HEK293T (cell line): Measurements from ENCODE around the gene SH3PXD2A.

ENCODE experiments used
- ARNT ChIP-seq: fragments of 450-650 bp; IDR thresholded peaks from 2 replicates; pipeline ENCODE4 v1.6.1; 2017; ENCODE audit warnings: mild to moderate bottlenecking
- BHLHE40 ChIP-seq: fragments of 450-650 bp; IDR thresholded peaks from 2 replicates; pipeline ENCODE4 v1.6.1; 2016; ENCODE audit warnings: mild to moderate bottlenecking, moderate library complexity, borderline replicate concordance
- CTBP1 ChIP-seq: fragments of 450-650 bp; IDR thresholded peaks from 2 replicates; pipeline ENCODE4 v1.6.1; 2016; ENCODE audit warnings: borderline replicate concordance
- ELF4 ChIP-seq: fragments of 450-650 bp; IDR thresholded peaks from 2 replicates; pipeline ENCODE4 v1.6.1; 2017; ENCODE audit warnings: antibody characterized with exemption
- FOXA1 ChIP-seq: fragments of 450-650 bp; IDR thresholded peaks from 2 replicates; pipeline ENCODE4 v1.6.1; 2016; ENCODE audit warnings: mild to moderate bottlenecking
- FOXK2 ChIP-seq: fragments of 450-650 bp; IDR thresholded peaks from 2 replicates; pipeline ENCODE4 v1.6.1; 2016; ENCODE audit warnings: mild to moderate bottlenecking
- FOXM1 ChIP-seq: fragments of 450-650 bp; IDR thresholded peaks from 2 replicates; pipeline ENCODE4 v1.6.1; 2017; ENCODE audit warnings: mild to moderate bottlenecking, borderline replicate concordance
- L3MBTL2 ChIP-seq: fragments of 450-650 bp; conservative IDR thresholded peaks from 2 replicates; pipeline ENCODE4 v1.6.1; 2016; ENCODE audit warnings: mild to moderate bottlenecking
- LEF1 ChIP-seq: fragments of 450-650 bp; IDR thresholded peaks from 2 replicates; pipeline ENCODE4 v1.6.1; 2017; ENCODE audit warnings: mild to moderate bottlenecking, borderline replicate concordance
- NFRKB ChIP-seq: fragments of 450-650 bp; IDR thresholded peaks from 2 replicates; pipeline ENCODE4 v1.6.1; 2016; ENCODE audit warnings: mild to moderate bottlenecking, moderate library complexity
- SP1 ChIP-seq: fragments of 450-650 bp; IDR thresholded peaks from 2 replicates; pipeline ENCODE4 v1.6.1; 2017
- SUZ12 ChIP-seq: fragments of 450-650 bp; IDR thresholded peaks from 2 replicates; pipeline ENCODE4 v1.6.1; 2016; ENCODE audit warnings: mild to moderate bottlenecking
- TARDBP ChIP-seq: fragments of 450-650 bp; IDR thresholded peaks from 2 replicates; pipeline ENCODE4 v1.6.1; 2016
- ZNF384 ChIP-seq: fragments of 450-650 bp; IDR thresholded peaks from 2 replicates; pipeline ENCODE4 v1.6.1; 2016

GRCh38 chr10:103818765-103819374 is 36.5 kb downstream of the SH3PXD2A start:
- no peak for TF ChIP-seq TARDBP
- no peak for TF ChIP-seq FOXM1
- TF ChIP-seq SUZ12 = no peak
- TF ChIP-seq ELF4 = no peak
- no peak for TF ChIP-seq FOXK2
- no peak for TF ChIP-seq CTBP1
- TF ChIP-seq NFRKB = no peak
- no peak for TF ChIP-seq SP1
- TF ChIP-seq BHLHE40 = no peak
- TF ChIP-seq LEF1 = no peak
- TF ChIP-seq L3MBTL2 = no peak
- TF ChIP-seq FOXA1 = no peak
- TF ChIP-seq ARNT = no peak
- TF ChIP-seq ZNF384 = no peak
